Stimulated activated effector memory CD8-positive, alpha-beta T cell treated with anti-CD3 and anti-CD28 coated beads, Interleukin-12 subunit alpha, Interleukin-12 subunit beta, amount 100 ng/mL, for 72 hours (primary cell): ENCODE measurements around the gene C14orf93.
"Not testable (repeated sequence)": the region's sequence is repeated elsewhere in the genome, so short reads cannot be mapped to it uniquely, and the experiment has no call there.

ENCODE experiments used
- ATAC-seq: fragments of 150-1000 bp; cut with Tn5 transposase; 2 replicates; pipeline ENCODE4 v1.10.0; 2021
- DNase-seq, 2 donors: peaks; one replicate each; pipeline ENCODE4 v3.0.0; 2021 to 2022; ENCODE audit warnings: low spot score in 2 of 2
- H3K27ac Mint-ChIP-seq: one replicate; pipeline ENCODE4 v1.8.0; 2022; ENCODE audit warnings: mild to moderate bottlenecking, mixed read lengths
- H3K36me3 Mint-ChIP-seq: one replicate; pipeline ENCODE4 v1.8.0; 2022; ENCODE audit warnings: mild to moderate bottlenecking, mixed read lengths
- H3K4me1 Mint-ChIP-seq: one replicate; pipeline ENCODE4 v1.8.0; 2022; ENCODE audit warnings: mixed read lengths
- H3K4me3 Mint-ChIP-seq: one replicate; pipeline ENCODE4 v1.8.0; 2022; ENCODE audit warnings: mild to moderate bottlenecking, mixed read lengths
- H3K9me3 Mint-ChIP-seq: one replicate; pipeline ENCODE4 v1.8.0; 2022; ENCODE audit warnings: mixed read lengths

Gene C14orf93

DNA sequence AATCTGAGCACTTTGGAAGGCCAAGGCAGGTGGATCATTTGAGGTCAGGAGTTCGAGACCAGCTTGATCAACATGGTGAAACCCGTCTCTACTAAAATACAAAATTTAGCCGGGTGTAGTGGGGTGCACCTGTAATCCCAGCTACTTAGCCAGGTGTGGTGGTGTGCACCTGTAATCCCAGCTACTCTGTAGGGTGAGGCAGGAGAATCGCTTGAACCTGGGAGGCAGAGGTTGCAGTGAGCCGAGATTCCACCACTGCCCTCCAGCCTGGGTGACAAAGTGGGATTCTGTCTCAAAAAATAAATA is 3.8 kb upstream of the C14orf93 start:
- not testable (repeated sequence) for H3K27ac Mint-ChIP-seq, ATAC-seq, H3K9me3 Mint-ChIP-seq, H3K4me3 Mint-ChIP-seq, DNase-seq, H3K36me3 Mint-ChIP-seq
- peaks cover 11% of the 10 kb centered on the region for H3K4me1 Mint-ChIP-seq

DNA sequence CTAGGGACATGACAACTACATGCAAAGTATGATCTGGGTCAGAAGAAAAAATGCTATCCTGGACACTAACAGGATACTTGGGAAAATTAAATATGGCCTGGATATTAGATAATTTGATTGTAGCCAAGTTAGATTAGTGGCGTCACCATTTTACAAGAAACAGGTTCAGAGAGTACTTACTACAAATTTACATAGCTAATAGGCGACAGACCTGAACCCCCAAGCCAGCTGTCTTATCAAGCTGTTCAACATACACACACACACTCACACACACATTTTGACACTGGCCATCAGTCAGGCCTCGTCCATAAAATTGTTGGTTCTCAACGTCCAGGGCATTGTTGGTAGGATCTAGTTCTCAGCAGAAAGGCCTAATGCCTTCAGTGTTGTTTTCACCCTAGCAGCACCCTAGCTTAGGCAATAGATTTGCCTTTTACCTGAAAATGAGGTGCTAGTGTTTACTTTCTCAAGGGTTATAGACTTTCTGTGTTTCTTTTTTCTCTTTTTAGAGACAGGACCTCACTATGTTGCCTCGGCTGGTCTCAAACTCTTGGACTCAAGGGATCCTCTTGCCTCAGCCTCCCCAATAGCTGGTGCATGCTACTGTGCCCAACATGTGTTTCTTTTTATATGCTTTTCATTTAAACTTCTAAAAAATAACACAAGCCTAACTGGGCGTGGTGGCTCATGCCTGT is 3.3 kb upstream of the C14orf93 start:
- Mint-ChIP-seq H3K9me3 (no peaks in the 10 kb centered on the region), H3K4me1 (peaks cover 13% of the 10 kb centered on the region), H3K27ac (no peak overlapping the region), H3K4me3 (no peak overlapping the region), H3K36me3 (peaks cover 6% of the 10 kb centered on the region)
- ATAC-seq (no peak), DNase-seq (no peak)

DNA sequence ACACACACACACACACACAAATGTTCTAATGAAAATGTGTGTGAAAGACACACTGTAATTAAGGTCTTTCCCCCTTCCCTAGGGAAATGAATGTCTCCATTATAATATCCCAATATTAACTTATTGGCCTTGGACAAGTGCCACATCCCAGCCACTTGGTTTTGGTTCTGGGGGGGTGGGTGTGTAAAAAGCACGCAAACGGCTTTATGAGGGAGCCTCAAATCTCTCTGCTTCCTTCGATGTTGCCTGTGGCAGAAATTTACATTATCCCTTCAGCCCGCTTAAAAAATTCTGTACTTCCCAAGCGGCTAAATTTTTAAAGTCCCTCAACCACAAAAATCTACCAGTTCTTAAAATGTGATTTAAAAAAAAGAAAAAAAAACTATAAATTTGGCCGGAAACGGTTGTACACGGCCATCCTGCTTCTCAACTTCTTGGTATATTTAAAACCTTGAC is 432 bp downstream of the C14orf93 start:
- peaks cover 26% of the 10 kb centered on the region for H3K4me1 Mint-ChIP-seq
- DNase-seq: no peak
- ATAC-seq: no peak
- H3K4me3 Mint-ChIP-seq: peak overlapping the region; percentile 75
- H3K36me3 Mint-ChIP-seq: peaks cover 16% of the 10 kb centered on the region
- H3K27ac Mint-ChIP-seq: peak overlapping the region; percentile 97
- H3K9me3 Mint-ChIP-seq: no peaks in the 10 kb centered on the region

DNA sequence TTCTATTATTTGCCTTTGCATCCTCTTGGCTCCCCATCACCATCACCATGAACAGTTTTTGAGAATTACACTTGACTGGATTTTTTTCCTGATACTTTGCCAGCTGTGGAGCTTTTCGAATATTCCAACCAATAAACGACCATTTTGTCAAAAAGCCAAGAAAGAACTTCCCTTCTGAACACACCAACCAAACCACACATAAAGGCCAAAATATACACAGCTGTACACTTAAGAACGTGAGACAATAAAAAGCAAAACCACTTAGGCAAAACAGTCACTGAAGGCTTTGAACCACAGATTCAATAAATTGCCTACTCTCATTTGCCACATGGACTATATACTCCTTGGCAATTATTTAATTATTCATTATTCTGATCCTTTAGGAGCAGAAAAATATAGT is 1.1 kb downstream of the C14orf93 start:
- Mint-ChIP-seq H3K36me3 (peaks cover 16% of the 10 kb centered on the region), H3K4me3 (peak overlapping the region; percentile 75), H3K27ac (peak overlapping the region; percentile 97), H3K4me1 (peaks cover 26% of the 10 kb centered on the region), H3K9me3 (no peaks in the 10 kb centered on the region)
- no peak for DNase-seq
- no peak for ATAC-seq

DNA sequence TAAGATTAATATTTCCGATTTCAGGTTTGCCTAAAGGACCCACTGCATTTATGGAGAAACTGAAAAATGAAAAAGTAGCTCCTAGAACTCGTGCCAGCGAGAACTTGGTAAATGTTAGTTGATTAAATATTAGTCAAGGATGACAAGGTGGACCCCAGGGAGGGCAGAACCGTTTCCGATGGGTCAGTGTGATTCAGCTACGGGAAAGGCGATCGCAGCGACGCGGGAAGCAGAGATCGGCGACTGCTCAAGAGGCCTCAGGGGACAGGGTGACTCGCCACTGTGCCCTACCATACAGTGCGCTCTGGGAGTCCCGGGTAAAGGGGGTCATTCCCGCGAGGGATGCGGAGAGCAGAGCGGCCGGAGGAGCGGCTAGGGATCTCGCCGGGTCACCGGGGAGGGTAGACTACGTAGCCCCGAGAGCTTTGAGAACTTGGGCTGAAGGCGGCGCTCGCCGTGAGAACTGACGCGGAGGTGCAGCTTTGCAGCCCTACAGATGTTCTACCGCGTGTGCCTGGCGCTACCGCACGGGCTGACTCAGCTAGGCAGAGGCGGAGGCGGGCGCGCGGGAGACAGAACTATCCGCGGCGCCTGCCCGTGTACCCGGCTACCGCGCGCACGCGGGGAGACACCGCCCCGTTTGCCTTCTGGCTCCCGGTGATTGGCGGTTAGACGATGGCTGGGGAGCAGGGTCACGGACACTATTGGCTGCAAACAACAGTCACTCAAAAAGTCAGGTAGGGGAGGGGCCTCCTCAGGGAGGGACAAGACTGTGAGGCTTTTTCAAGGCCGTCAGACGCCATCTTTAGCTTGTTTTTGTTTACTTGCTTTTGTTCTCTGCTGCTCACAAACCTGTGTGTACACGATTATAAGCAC is 3.2 kb downstream of the C14orf93 start:
- Mint-ChIP-seq H3K4me3 (peak overlapping the region; percentile 95), H3K4me1 (peaks cover 26% of the 10 kb centered on the region), H3K9me3 (no peaks in the 10 kb centered on the region), H3K27ac (peak overlapping the region; percentile 97), H3K36me3 (peaks cover 16% of the 10 kb centered on the region)
- peak; percentile 99 for ATAC-seq
- DNase-seq: peak; percentile 91 to 97

DNA sequence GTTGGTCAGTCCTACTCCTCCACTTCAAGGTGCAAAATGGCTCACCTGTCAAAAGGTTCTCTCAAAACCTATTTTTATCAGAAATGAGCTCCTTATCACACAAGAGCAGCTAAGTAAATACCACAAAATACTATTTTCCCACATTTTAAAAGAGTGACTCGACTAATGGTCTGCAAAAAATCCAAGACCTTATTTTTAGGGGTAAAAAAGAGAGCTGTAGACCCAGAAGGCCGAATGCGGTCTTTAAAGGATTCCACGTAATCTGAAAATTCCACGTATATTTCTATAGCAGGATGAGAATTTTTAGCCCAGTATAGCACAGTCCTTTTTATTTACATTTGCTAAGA is 3.8 kb downstream of the C14orf93 start:
- no peak for ATAC-seq
- no peak for DNase-seq
- H3K9me3 Mint-ChIP-seq: no peaks in the 10 kb centered on the region
- H3K4me3 Mint-ChIP-seq: peak overlapping the region; percentile 95
- H3K27ac Mint-ChIP-seq: peak overlapping the region; percentile 97
- peaks cover 22% of the 10 kb centered on the region for H3K4me1 Mint-ChIP-seq
- H3K36me3 Mint-ChIP-seq: peaks cover 16% of the 10 kb centered on the region

DNA sequence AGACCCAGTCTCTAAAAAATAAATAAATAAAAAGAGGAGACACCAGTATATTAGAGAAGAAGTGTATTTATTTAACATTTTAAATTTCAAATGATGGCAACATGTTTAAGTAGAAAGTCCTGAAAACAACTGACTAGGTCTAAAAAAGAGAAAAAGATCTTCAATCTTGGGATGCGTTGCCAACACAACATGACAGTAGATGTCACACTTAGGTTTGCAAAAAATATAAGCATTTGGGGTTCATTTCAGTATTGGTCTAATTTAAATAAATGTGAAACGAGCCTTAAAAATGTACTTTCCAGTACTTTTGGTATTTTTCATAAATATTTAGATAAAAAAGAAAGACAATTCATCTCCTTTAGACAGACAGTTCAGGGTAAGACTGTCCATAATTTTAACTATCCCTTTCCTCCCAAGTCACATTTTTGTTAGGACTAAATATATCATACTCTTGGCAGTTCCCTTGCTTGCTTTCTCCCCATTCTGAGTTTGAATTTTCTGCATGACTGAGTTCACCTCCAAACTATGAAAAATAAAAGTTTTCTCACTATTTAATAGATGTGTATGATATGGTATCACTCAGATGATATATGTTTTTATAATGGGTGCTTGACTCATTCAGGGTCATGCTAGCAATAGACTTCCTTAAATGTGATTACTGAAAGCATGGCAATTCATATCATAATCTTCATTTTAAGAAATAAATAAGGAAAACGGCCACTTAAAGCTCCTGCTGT is 4.3 kb downstream of the C14orf93 start:
- ATAC-seq: no peak
- peaks cover 19% of the 10 kb centered on the region for H3K4me1 Mint-ChIP-seq
- peak overlapping the region; percentile 97 for H3K27ac Mint-ChIP-seq
- peak overlapping the region; percentile 95 for H3K4me3 Mint-ChIP-seq
- DNase-seq: no peak
- no peaks in the 10 kb centered on the region for H3K9me3 Mint-ChIP-seq
- peaks cover 16% of the 10 kb centered on the region for H3K36me3 Mint-ChIP-seq

DNA sequence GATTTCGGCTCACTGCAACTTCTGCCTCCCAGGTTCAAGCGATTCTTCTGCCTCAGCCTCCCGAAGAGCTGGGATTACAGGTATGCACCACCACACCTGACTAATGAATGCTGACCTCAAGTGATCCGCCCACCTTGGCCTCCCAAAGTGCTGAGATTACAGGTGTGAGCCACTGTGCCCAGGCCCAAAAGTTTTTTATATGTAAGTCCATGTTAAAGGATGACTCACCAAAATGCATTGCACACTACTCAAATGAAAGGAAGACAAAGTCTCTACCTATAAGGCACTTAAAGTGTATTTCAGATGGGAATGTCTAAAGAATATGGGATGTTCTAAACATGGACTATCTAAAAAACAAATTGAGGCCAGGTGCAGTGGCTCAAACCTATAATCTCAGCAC is 5.7 kb downstream of the C14orf93 start:
- not testable (repeated sequence) for H3K9me3 Mint-ChIP-seq, H3K27ac Mint-ChIP-seq, H3K4me3 Mint-ChIP-seq, H3K36me3 Mint-ChIP-seq, ATAC-seq, DNase-seq
- H3K4me1 Mint-ChIP-seq: peaks cover 19% of the 10 kb centered on the region

DNA sequence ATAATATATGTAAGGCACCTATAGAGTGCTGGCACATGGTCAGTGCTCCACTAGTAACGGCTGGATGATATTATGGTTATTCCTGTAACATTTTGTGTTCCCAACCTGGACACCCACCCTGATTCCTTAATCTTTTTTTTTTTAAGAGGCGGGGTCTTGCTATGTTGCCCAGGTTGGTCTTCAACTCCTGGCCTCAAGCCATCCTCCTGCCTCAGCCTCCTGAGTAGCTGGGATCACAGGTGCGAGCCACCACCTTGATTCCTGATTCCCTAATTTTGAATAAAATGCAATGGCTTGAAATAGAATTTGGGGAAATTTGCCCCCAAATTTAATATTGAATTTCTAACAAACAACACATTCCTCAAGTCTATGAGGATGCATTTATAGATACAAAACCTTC is 7.4 kb downstream of the C14orf93 start:
- H3K36me3 Mint-ChIP-seq: peaks cover 9% of the 10 kb centered on the region
- ATAC-seq: no peak
- H3K9me3 Mint-ChIP-seq: no peaks in the 10 kb centered on the region
- H3K4me1 Mint-ChIP-seq: peaks cover 13% of the 10 kb centered on the region
- no peak for DNase-seq
- H3K4me3 Mint-ChIP-seq: no peak overlapping the region
- H3K27ac Mint-ChIP-seq: no peak overlapping the region

DNA sequence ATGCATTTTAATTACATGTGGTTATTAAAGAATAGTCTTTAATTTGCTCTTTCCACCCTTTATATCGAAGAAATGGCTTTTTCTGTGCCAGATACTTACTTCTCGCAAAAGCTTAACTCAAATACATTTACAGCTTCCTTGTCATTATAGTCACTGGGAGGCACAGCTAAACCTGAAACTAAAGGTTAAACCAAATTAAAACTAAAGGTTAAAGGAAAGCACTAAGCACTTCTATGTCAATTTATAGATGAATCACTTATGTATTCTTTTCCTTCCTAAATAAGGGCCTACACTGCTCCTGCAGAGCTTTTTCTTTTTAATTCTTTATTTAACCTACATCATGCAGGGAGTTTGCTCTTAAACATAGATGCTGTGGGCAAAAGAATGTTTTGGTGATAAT is 9.1 kb downstream of the C14orf93 start:
- no peak overlapping the region for H3K4me3 Mint-ChIP-seq
- ATAC-seq (no peak), DNase-seq (no peak)
- H3K36me3 Mint-ChIP-seq: peaks cover 1% of the 10 kb centered on the region
- H3K9me3 Mint-ChIP-seq: no peaks in the 10 kb centered on the region
- H3K27ac Mint-ChIP-seq: no peak overlapping the region
- peaks cover 7% of the 10 kb centered on the region for H3K4me1 Mint-ChIP-seq

DNA sequence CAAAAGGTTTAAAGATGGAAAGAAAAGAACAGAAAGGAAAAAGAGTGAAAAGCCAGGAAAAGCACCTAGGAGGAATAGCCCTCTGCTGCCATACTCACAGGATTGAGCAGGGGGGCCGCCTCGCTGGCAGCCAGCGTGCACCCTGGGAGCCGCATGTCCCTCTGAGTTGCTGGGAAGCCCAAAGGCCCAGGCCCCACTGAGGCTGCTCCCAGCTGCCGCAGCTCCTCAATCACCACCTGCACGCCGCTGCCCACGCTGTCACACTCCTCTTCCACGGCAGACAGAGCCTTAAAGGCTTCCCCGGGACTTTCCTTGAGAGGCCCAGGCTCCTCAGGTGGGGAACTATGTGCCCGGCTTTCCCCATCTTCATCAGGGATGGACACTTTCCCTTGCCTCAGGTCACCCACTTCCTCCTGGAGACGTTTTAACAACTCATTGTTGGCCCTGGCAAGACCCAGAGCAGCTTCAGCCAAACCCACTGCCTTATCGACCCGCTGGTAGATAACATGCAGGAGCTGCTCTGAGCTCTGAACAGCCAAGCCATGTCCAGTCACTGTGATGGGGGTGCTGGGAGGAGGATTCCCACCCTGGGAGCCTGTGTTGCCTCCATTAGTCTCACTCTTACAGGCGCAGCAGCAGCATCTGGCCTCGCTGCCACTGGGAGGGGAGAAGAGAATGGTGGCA is 11.5 kb downstream of the C14orf93 start:
- no peaks in the 10 kb centered on the region for H3K4me1 Mint-ChIP-seq
- H3K27ac Mint-ChIP-seq: peak overlapping the region; percentile 55
- peaks cover 5% of the 10 kb centered on the region for H3K36me3 Mint-ChIP-seq
- no peak overlapping the region for H3K4me3 Mint-ChIP-seq
- DNase-seq: no peak
- no peaks in the 10 kb centered on the region for H3K9me3 Mint-ChIP-seq
- ATAC-seq: no peak

DNA sequence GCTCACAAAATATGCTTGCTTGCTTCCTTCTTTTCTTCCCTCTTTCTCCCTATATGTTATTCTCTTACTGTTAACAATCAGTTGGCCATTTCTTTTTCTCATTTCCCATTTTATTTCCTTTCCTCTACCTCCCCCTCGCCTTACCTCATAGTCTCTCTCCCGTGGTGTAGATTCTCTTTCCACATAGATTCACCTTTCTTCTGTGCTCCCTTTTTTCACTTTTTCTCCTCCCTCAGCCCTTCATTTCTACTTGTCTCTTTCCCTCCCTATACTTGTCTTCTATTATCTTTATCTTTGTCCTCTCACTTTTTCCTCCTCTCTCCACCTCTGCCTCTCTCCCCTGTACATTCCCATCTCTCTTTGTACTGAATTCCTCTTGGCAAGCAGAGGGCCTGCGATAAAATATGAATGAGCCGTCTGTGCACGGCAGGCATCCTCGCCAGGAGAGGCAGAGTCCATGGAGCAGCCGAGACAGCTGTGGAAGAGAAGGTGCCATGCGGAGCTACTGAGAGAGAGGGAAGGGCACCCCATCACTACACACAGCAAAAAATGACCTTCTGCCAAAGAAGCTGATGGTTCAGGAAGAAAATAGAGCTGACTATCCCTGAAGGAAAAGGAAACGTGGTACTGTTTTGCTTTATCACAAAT is 12.1 kb downstream of the C14orf93 start:
- ATAC-seq: no peak
- Mint-ChIP-seq H3K27ac (no peak overlapping the region), H3K4me1 (no peaks in the 10 kb centered on the region), H3K4me3 (no peak overlapping the region), H3K36me3 (peaks cover 5% of the 10 kb centered on the region), H3K9me3 (no peaks in the 10 kb centered on the region)
- no peak for DNase-seq

DNA sequence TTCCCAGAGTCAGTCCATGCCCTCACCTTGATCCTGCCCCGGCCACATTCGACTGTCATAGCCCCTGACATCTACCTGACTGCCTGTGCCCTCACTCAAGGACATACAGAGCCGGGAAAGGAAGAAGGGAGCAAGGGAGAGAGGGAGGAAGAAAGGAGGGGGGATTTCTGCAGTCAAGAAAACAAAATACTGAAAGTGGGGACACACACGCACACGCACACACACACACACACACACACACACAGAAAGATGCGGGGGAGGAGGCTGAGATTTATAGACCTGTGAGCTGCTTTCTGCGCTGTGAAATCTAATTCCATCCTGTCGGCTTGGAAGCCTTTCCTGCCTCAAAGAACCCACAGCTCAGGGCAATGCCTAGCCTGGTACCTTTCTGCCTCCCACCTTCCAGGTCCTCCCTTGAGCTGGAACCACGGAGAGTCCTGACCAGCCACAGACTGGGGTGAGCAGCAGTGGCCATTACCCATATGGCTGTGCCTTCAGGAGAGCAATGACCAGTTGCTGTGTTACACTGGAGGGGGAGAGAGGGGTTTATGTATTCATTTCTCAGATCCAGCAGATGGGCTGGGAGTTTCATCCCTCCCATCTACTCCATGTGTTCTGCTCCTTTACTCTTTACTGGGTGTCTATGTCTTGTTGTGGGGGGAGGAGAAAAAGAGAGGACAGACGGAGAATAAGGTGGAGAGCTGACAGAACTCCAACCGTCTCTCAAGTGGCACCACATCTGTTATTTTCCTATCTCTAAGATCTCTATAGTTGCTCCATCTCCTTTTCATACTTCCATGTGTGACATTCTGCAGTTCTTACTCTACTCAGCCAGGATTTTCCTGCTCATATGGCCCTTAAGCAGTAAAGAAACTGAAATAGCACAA is 12.9 kb downstream of the C14orf93 start:
- no peaks in the 10 kb centered on the region for H3K9me3 Mint-ChIP-seq
- no peak for ATAC-seq

More for the DNA sequence above, 12.9 kb downstream of the C14orf93 start:
- H3K36me3 Mint-ChIP-seq: peaks cover 5% of the 10 kb centered on the region
- H3K4me3 Mint-ChIP-seq: no peak overlapping the region
- no peaks in the 10 kb centered on the region for H3K4me1 Mint-ChIP-seq
- DNase-seq: no peak
- no peak overlapping the region for H3K27ac Mint-ChIP-seq
